Fibroblast of skin of right biceps (primary cell): ENCODE measurements around the gene CDV3.

ENCODE experiments used
- DNase-seq: peaks from one replicate; pipeline ENCODE4 v3.0.0-alpha.2; 2013

Gene CDV3

DNA sequence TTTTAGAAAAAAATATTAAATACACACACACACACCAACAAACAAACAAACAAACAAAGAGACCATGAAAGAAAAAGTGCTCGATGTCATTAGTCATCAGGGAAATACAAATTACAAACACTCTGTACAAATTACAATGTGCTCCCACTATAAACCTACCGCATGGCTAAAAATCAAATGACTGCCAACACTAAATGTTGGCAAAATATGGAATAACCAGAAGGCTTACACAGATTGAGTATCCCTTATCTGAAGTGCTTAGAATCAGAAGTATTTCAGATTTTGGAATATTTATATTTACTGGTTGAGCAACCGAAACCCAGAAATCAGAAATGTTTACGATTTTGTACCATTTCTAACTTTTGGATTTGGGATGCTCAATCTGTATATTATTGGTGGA lies 33.4 kb downstream of the CDV3 start:
- DNase-seq, result no peak

DNA sequence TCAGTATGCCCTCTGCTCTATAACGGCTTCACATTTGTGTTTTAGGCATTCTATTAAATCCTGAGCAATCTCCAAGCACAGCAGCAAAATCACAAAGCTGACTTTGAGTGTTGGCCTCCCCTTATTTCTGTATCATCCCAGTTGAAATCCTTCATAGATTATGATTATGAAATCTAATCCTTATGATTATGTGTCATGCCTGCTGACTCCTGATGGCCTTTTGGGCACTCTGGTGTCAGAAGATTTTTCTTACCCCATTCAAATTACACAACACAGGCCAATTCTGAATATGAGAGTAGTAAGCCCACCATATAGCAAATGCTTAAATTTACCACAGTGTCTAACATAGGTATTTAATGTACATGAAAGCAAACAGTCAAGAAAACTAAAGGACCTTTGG lies 34.3 kb downstream of the CDV3 start:
- DNase-seq, result no peak

DNA sequence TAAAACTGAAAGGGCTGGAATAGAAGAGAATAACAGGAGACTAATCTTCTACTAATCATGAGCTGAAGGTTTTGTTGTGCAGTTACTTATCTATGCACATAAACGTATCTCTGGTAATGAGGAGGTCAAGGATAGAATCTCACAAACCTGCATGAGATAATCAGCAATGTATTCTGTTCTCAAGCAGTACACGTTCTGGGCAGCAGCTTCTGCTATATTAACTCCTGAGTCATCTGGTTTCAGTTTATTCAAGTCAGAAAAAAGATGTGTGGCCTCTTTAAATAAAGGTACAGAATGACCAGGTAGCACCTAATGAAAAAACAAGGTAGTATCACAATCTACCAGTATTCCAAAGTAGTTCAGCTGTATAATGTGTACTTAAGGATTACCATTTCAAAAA lies 34.9 kb downstream of the CDV3 start:
- no peak for DNase-seq

DNA sequence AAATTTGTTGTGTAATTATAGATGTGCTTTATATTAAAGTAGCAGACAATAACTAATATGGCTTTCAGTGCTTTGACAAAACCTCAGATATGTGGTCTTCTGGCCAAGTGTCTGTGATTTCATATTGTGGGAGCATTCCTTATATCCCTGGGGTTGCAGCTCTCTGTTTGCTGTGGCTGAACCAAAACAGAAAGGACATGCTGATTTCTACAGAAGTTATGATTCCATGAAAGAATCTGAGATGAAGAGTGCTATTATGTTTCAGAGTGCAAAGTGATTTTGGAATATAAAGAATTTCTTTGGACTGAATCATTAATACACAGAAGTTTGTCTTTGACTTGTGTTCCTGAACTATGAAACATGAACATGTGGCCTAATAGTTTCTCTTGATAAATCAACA lies 36.5 kb downstream of the CDV3 start:
- DNase-seq, result peak; percentile 41

- no peak for DNase-seq
Observed at GRCh38 chr3:133611534-133611933, 38.0 kb downstream of the CDV3 start.

- DNase-seq, result no peak
Observed at GRCh38 chr3:133620066-133620784, 46.7 kb downstream of the CDV3 start.

- DNase-seq, result no peak
Observed at GRCh38 chr3:133627789-133628188, 54.3 kb downstream of the CDV3 start.

DNA sequence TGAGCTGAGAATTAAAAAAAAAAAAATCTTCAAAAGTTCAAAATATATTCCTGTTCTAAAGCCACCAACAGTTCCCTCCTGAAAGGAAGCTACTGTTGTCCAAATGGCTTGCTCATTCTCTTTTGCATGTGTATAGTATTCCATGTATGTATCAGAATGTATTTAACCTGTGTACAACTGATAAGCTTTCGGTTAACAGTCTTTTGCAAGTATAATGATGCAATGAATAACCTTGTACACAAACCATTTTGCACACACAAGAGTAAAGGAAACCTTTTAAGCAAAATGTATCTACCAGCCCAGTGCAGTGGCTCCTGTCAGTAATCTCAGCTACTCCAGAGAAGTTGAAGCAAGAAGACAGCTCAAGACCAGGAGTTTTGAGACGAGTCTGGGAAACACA lies 55.7 kb downstream of the CDV3 start:
- DNase-seq, result no peak

- DNase-seq, result no peak
Observed at GRCh38 chr3:133633439-133633838, 60.0 kb downstream of the CDV3 start.
